ENCODE data around the gene ZNF430.
A peak's percentile ranks its signal among the peaks of the same experiment; 100 is the strongest.
"Not testable (repeated sequence)": the region's sequence is repeated elsewhere in the genome, so short reads cannot be mapped to it uniquely, and the experiment has no call there.

ZNF430 gene

GRCh38 chr19:21020298-21021227 is at the start of gene ZNF430:
TSS of gene ZNF430 (plus strand) at chr19:21020657. CDS start at chr19:21020801, 144 bp downstream.
- DNase-seq (ENCODE audit: low spot score) = peak; percentile 99

DNA sequence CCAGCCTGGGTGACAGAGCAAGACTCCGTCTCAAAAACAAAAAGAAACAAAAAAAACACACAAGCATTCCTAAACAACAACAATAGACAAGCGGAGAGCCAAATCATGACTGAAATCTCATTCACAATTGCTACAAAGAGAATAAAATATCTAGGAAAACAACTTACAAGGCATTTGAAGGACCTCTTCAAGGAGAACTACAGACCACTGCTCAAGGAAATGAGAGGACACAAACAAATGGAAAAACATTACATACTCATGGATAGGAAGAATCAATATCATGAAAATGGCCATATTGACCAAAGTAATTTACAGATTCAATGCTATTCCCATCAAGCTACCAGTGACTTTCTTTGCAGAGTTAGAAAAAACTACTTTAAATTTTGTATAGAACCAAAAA is 27.7 kb upstream of the ZNF430 start:
- not testable (repeated sequence) for DNase-seq (ENCODE audit: low spot score)

DNA sequence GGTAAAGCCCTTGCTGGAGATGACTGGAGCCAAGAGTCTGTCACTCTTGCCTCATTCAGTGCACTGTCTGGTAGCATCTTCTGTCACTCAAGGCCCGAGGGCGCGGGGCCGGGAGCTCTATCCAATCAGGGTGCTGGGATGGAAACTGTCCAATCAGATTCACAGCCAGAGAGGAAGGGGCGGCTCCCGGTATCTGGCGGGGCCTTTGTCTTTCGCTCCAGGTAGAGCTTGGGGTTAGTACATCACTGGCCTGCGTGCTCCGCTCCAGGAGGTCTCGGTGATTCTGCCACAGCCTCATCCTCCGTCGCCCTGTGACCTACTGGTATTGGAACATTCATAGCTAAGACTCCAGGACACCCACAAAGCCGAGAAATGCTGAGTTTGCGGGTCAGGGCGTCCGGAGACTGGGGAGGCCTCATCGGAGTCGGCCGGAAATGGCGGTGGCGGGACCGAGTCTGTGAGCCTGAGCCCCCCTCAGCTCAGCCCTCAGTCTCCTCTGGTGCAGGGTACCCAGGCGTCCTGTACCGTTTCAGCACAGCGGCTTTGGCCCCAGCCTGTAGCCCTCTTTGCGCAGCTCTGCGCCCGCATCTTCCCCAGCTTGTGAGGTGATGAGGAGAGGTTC is 20.6 kb upstream of the ZNF430 start:
- DNase-seq (ENCODE audit: low spot score) = peak; percentile 96

DNA sequence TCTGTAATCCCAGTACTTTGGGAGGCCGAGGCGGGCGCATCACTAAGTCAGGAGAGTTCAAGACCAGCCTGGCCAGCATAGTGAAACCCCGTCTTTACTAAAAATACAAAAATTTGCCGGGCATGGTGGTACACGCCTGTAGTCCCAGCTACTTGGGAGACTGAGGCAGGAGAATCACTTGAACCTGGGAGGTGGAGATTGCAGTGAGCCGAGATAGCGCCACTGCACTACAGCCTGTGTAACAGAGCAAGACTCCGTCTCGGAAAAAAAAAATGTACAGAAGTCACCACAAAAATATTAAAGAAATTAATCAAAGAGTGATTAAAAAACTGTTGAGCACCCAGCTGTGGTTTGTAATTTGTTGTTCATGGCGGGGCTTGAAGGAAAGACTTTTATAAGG is 781 bp downstream of the ZNF430 start:
- DNase-seq (ENCODE audit: low spot score) = not testable (repeated sequence)

- DNase-seq (ENCODE audit: low spot score) = no peak
Observed at GRCh38 chr19:21022996-21023395, 2.5 kb downstream of the ZNF430 start.

GRCh38 chr19:21023901-21024300 is 3.4 kb downstream of the ZNF430 start:
- no peak for DNase-seq (ENCODE audit: low spot score)

GRCh38 chr19:21028969-21029268 is 8.5 kb downstream of the ZNF430 start:
- no peak for DNase-seq (ENCODE audit: low spot score)

- no peak for DNase-seq (ENCODE audit: low spot score)
Observed at GRCh38 chr19:21045028-21045427, 24.6 kb downstream of the ZNF430 start.

GRCh38 chr19:21046489-21046888 is 26.0 kb downstream of the ZNF430 start:
- DNase-seq (ENCODE audit: low spot score) = no peak

- no peak for DNase-seq (ENCODE audit: low spot score)
Observed at GRCh38 chr19:21047716-21048115, 27.3 kb downstream of the ZNF430 start.

GRCh38 chr19:21052902-21053301 is 32.4 kb downstream of the ZNF430 start:
- DNase-seq (ENCODE audit: low spot score) = no peak

GRCh38 chr19:21065336-21065735 is 44.9 kb downstream of the ZNF430 start:
- no peak for DNase-seq (ENCODE audit: low spot score)

DNA sequence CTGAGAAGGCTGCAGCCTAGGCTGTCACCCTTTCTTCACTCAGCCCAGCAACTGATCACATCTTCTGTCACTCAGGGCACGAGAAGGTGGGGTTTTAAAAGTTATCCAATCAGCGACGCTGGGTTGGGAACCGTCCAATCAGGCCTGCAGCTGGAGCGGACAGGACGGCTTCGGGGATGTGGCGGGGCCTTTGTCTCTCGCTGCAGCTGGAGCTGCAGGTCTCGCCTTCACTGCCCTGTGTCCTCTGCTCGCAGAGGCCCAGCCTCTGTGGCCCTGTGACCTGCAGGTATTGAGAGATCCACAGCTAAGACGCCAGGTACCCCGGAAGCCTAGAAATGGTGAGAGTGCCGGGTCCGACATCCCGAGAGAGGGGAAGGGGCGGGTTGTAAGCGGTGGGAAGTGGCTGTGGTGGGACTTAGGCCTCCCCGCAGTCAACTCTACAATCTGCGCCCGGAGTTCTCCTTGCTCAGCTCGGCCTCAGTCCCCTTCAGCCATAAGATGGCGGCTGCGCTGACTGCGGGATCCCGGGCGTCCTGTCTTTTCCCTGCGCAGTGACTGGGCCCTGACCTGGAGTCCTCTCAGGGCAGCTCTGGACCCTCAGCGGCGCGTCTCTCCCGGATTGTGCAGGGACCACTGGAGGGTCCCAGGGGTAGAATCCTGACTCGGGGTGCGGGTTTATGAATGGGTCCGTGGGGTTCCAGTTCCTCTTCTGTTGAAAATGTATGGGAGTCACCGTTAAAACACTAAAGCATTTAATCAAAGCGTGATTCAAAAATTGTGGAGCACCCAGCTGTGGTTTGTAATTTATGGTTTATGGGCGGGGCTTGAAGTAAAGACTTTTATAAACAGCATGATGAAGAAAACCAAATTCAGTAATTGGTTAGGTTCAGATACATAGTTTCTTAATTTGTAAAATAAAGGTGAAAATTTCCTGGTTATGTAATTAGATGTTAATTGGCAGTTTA is 61.8 kb downstream of the ZNF430 start, which contains the start of gene ZNF714:
TSS of gene ZNF714 (plus strand) at position 193 of the 965 bp plus-strand sequence. CDS start 16,066 bp downstream, outside the sequence.
- peak; percentile 96 for DNase-seq (ENCODE audit: low spot score)

DNA sequence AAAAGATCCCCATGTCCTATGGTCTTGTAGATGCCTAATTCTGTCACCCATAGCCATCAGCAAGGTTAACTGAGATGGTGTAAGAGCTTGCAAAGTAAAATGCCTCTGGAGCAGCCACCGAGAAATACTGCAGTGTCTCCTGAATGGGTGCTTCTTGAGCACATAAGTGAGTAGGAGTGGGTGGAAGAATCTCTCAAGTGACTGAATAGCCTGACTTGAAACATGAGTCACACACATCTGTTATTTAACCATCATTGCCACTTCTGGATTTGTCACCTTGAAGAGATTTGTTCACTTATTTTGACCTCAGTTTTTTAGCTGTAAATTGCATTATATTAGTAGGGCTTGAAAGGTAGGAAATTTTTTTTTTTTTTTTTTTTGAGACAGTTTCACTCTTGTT is 63.9 kb downstream of the ZNF430 start:
- DNase-seq (ENCODE audit: low spot score) = no peak

DNA sequence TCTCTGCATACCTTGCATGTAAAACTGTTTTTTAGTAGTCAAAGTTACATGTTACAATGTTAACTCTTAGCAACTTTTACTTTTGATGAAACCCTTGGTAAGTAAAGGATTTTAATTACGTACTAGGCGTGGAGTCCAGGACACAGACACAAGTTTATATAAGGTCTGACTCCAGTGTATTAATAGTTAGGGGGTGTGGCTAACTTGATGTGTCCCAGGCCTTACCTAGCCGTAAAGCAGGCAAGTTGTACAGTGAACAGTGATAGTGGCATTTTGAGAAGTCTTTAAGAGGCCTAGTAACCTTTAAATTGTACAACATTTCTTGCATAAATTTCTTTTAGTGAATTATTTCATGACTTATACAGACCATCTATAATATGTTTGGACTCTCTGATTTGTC is 67.4 kb downstream of the ZNF430 start:
- no peak for DNase-seq (ENCODE audit: low spot score)

GRCh38 chr19:21092109-21092508 is 71.7 kb downstream of the ZNF430 start:
- no peak for DNase-seq (ENCODE audit: low spot score)

DNA sequence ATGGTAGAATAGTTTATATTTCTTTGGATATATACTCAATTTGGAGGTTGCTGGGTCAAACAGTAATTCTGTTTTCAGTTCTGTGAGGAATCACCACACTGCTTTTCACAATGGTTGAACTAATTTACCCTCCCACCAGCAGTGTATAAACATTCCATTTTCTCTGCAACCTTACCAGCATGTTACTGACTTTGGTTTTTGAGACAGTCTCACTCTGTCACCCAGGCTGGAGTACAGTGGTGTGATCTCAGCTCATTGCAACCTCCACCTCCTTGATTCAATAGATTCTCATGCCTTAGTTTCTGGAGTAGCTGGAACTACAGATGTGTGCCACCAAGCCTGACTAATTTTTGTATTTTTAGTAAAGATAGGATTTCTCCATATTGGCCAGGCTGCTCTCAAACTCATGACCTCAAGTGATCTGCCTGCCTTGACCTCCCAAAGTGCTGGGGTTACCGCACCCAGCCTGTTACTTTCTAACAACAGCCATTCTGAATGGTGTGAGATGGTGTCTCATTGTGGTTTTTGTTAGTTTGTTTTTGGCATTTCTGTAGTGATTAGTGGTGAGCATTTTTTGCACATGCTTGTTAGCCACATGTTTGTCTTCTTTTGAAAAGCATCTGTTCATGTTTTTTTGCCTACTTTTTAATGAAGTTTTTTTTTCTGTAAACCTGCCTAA is 74.0 kb downstream of the ZNF430 start:
- DNase-seq (ENCODE audit: low spot score) = no peak

GRCh38 chr19:21098291-21098690 is 77.8 kb downstream of the ZNF430 start:
- no peak for DNase-seq (ENCODE audit: low spot score)

GRCh38 chr19:21101521-21102242 is 81.2 kb downstream of the ZNF430 start:
- no peak for DNase-seq (ENCODE audit: low spot score)

DNA sequence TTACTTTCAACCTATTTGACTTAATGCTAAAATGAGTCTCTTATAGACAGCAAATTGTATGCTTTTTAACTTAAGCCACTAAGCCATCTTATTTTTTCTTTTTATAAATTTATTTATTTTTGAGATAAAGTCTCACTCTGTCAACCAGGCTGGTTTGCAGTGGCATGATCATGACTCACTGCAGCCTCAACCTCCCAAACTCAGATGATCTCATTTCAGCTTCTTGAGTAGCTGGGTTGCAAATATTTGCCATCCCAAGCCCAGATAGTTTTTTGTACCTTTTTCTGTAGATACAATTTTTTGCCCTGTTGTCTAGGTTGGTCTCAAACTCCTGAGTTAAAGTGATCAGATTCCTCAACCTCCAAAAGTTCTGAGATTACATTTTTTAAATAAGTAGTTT is 88.7 kb downstream of the ZNF430 start:
- no peak for DNase-seq (ENCODE audit: low spot score)

Data from pons (tissue), 1 donor.